Measurements from ENCODE around the gene NTNG1. TPM values are rescaled to one million over a fixed set of nuclear protein-coding genes. Genes with fewer than 3 reads are reported as not detected.

NTNG1 gene
- total and polyA plus RNA-seq, 4 donors: 0.72 to 26.7 (median 3.9) TPM

- no peak overlapping the region for H3K27ac ChIP-seq (ENCODE audit: low read depth in 1 of 2, low read length in 1 of 2)
- no peak overlapping the region for H3K9ac ChIP-seq (ENCODE audit: insufficient read depth in 1 of 2, low read length in 2 of 2)
- no peaks in the 10 kb centered on the region for H3K36me3 ChIP-seq (ENCODE audit: control insufficient read depth in 4 of 4, insufficient read depth in 4 of 4, low read length in 4 of 4)
- no peaks in the 10 kb centered on the region for H3K27me3 ChIP-seq (ENCODE audit: control insufficient read depth in 3 of 3, insufficient read depth in 3 of 3, low read length in 2 of 3)
- peaks cover 0 to 17% (median 0%) of the 10 kb centered on the region in 5 donors for H3K4me1 ChIP-seq (ENCODE audit: control insufficient read depth in 5 of 5, insufficient read depth in 5 of 5, low read length in 5 of 5)
- DNase-seq: no peak
- H3K9me3 ChIP-seq (ENCODE audit: control insufficient read depth in 4 of 4, insufficient read depth in 3 of 4, low read length in 3 of 4): peaks cover 0 to 4% (median 0%) of the 10 kb centered on the region in 4 donors
- no peak for ATAC-seq (ENCODE audit: insufficient read depth, low FRiP score)
- H3K4me3 ChIP-seq: no peak overlapping the region
- TF ChIP-seq, protein P1, sequence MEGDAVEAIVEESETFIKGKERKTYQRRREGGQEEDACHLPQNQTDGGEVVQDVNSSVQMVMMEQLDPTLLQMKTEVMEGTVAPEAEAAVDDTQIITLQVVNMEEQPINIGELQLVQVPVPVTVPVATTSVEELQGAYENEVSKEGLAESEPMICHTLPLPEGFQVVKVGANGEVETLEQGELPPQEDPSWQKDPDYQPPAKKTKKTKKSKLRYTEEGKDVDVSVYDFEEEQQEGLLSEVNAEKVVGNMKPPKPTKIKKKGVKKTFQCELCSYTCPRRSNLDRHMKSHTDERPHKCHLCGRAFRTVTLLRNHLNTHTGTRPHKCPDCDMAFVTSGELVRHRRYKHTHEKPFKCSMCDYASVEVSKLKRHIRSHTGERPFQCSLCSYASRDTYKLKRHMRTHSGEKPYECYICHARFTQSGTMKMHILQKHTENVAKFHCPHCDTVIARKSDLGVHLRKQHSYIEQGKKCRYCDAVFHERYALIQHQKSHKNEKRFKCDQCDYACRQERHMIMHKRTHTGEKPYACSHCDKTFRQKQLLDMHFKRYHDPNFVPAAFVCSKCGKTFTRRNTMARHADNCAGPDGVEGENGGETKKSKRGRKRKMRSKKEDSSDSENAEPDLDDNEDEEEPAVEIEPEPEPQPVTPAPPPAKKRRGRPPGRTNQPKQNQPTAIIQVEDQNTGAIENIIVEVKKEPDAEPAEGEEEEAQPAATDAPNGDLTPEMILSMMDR (IDR thresholded peaks at IDR 0.05; ENCODE audit: control extremely low read depth, extremely low read depth): no peak
Measured at GRCh38 chr1:107352850-107353249, 212.0 kb downstream of the NTNG1 start.

GRCh38 chr1:107357376-107357775 is 216.5 kb downstream of the NTNG1 start:
- 57 to 63% methylated on average over 1 of the region's 1 CpG for WGBS, 2 donors
- H3K9me3 ChIP-seq (ENCODE audit: control insufficient read depth in 4 of 4, insufficient read depth in 3 of 4, low read length in 3 of 4): no peaks in the 10 kb centered on the region

DNA sequence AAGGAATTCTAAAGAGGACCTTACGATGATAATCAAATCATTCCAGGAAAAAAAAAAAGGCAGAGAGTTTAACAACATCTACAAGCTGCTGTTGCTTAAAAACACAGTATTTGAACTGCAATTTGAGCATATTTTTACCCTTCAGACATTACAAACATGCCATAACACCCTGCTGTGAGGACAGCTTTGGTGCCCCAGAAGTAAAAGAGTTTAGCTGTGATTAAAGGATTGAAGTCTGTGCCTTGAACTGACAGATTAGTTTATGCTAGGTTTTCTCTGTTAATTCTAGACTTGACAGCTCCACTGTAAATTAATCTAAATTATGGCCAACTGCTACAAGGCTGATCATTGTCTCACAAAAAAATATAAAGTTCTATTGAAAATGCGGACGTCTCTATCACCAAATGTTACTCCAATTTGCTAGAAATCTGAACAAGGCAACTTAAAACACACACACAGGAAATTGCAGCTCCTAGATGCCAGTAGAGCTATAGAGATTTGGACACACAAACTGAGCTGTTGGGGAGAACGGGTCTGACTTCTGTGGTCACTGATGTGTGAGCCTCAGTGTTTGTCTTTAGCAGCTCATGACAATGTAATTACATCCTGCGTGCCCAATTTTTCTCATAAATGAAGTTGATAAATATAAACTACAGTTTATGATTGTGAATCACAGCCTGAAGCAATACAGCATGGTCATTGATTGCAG is 217.9 kb downstream of the NTNG1 start:
- no peaks in the 10 kb centered on the region for H3K9me3 ChIP-seq (ENCODE audit: control insufficient read depth in 4 of 4, insufficient read depth in 3 of 4, low read length in 3 of 4)
- 66 to 79% methylated on average over 5 of the region's 5 CpGs for WGBS, 2 donors
- H3K4me3 ChIP-seq: no peak overlapping the region
- DNase-seq (peak; percentile 27 to 85 (median 74)), ATAC-seq (ENCODE audit: insufficient read depth, low FRiP score) (peak; percentile 37)
- TF ChIP-seq, protein P1 (IDR thresholded peaks at IDR 0.05; ENCODE audit: control extremely low read depth, extremely low read depth): no peak
- no peaks in the 10 kb centered on the region for H3K27me3 ChIP-seq (ENCODE audit: control insufficient read depth in 3 of 3, insufficient read depth in 3 of 3, low read length in 2 of 3)
- no peaks in the 10 kb centered on the region for H3K36me3 ChIP-seq (ENCODE audit: control insufficient read depth in 4 of 4, insufficient read depth in 4 of 4, low read length in 4 of 4)
- peak overlapping the region in 1 of 2 donors; percentile 30 for H3K9ac ChIP-seq (ENCODE audit: insufficient read depth in 1 of 2, low read length in 2 of 2)
- no peak overlapping the region for H3K27ac ChIP-seq (ENCODE audit: low read depth in 1 of 2, low read length in 1 of 2)
- H3K4me1 ChIP-seq (ENCODE audit: control insufficient read depth in 5 of 5, insufficient read depth in 5 of 5, low read length in 5 of 5): peaks cover 0 to 48% (median 0%) of the 10 kb centered on the region in 5 donors

More at GRCh38 chr1:107357376-107357775, 216.5 kb downstream of the NTNG1 start:
- H3K27me3 ChIP-seq (ENCODE audit: control insufficient read depth in 3 of 3, insufficient read depth in 3 of 3, low read length in 2 of 3): no peaks in the 10 kb centered on the region
- peak in 2 of 3 donors; percentile 67 to 74 for DNase-seq
- ATAC-seq (ENCODE audit: insufficient read depth, low FRiP score): no peak
- H3K4me3 ChIP-seq: no peak overlapping the region
- H3K27ac ChIP-seq (ENCODE audit: low read depth in 1 of 2, low read length in 1 of 2): no peak overlapping the region
- H3K9ac ChIP-seq (ENCODE audit: insufficient read depth in 1 of 2, low read length in 2 of 2): no peak overlapping the region
- TF ChIP-seq, protein P1 (IDR thresholded peaks at IDR 0.05; ENCODE audit: control extremely low read depth, extremely low read depth): no peak
- peaks cover 0 to 36% (median 0%) of the 10 kb centered on the region in 5 donors for H3K4me1 ChIP-seq (ENCODE audit: control insufficient read depth in 5 of 5, insufficient read depth in 5 of 5, low read length in 5 of 5)
- no peaks in the 10 kb centered on the region for H3K36me3 ChIP-seq (ENCODE audit: control insufficient read depth in 4 of 4, insufficient read depth in 4 of 4, low read length in 4 of 4)
